Endothelial cell (in vitro differentiated cells): ENCODE measurements around the gene CIDEC. TPM values are rescaled to one million over a fixed set of nuclear protein-coding genes. Genes with fewer than 3 reads are reported as not detected.
"Not testable (repeated sequence)": the region's sequence is repeated elsewhere in the genome, so short reads cannot be mapped to it uniquely, and the experiment has no call there.

ENCODE experiments used
- DNase-seq: peaks from one replicate; pipeline ENCODE4 v3.0.0; 2021; ENCODE audit warnings: low spot score
- H3K27ac Mint-ChIP-seq: one replicate; pipeline ENCODE4 v1.8.0; 2021; ENCODE audit warnings: mixed read lengths, inconsistent platforms; ENCODE audit not compliant: unreplicated experiment
- H3K27me3 Mint-ChIP-seq: one replicate; pipeline ENCODE4 v1.8.0; 2021; ENCODE audit warnings: mild to moderate bottlenecking, moderate library complexity, mixed read lengths, inconsistent platforms; ENCODE audit not compliant: unreplicated experiment
- H3K36me3 Mint-ChIP-seq: one replicate; pipeline ENCODE4 v1.8.0; 2021; ENCODE audit warnings: mild to moderate bottlenecking, low read depth, mixed read lengths, inconsistent platforms; ENCODE audit not compliant: unreplicated experiment
- H3K4me1 Mint-ChIP-seq: one replicate; pipeline ENCODE4 v1.8.0; 2021; ENCODE audit warnings: mild to moderate bottlenecking, mixed read lengths, inconsistent platforms; ENCODE audit not compliant: unreplicated experiment
- H3K4me3 Mint-ChIP-seq: one replicate; pipeline ENCODE4 v1.8.0; 2021; ENCODE audit warnings: mild to moderate bottlenecking, mixed read lengths, inconsistent platforms; ENCODE audit not compliant: unreplicated experiment
- H3K9me3 Mint-ChIP-seq: one replicate; pipeline ENCODE4 v1.8.0; 2021; ENCODE audit warnings: mixed read lengths, inconsistent platforms; ENCODE audit not compliant: unreplicated experiment
- CTCF ChIP-seq: fragments of 200-600 bp; sonication (generic); IDR thresholded peaks from one replicate; pipeline ENCODE4 v1.5.0; 2021; ENCODE audit warnings: antibody characterized with exemption; ENCODE audit not compliant: unreplicated experiment
- total RNA-seq: library from RNA; stranded (reverse); fragmentation: NEBNext Ultra II Directional; extraction: Animal tissue kit (Norgen Biotek cat#: 25700); gene quantifications from one replicate; pipeline ENCODE4 v1.2.1, GENCODE V29; 2021; ENCODE audit not compliant: unreplicated experiment

Gene CIDEC
- total RNA-seq, 1 donor from 2014 or later, result not detected

GRCh38 chr3:9901967-9902366, 21.9 kb upstream of the CIDEC start:
- H3K36me3 Mint-ChIP-seq, result no peaks in the 10 kb centered on the region
- DNase-seq, result no peak
- H3K27me3 Mint-ChIP-seq, result peaks cover 5% of the 10 kb centered on the region
- H3K27ac Mint-ChIP-seq, result no peak overlapping the region
- H3K4me1 Mint-ChIP-seq, result peaks cover 11% of the 10 kb centered on the region
- no peak overlapping the region for H3K4me3 Mint-ChIP-seq
- TF ChIP-seq CTCF, result no peak
- no peaks in the 10 kb centered on the region for H3K9me3 Mint-ChIP-seq

DNA sequence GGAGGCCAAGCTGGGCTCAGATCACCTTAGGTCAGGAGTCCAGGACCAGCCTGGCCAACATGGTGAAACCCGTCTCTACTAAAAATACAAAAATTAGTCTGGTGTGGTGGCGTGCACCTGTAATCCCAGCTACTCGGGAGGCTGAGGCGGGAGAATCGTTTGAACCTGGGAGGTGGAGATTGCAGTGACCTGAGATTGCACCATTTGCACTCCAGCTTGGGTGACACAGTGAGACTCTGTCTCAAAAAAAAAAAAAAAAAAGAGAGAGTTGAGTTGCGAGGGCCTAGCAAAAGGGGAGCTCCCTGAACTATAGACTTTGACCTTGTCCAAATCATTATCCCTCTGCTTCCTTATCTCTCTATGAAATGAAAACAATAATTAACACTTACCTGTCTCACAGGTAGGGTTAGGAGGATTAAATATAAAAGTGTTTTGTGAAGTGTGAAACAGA, 20.9 kb upstream of the CIDEC start:
- not testable (repeated sequence) for H3K36me3 Mint-ChIP-seq, DNase-seq, H3K4me3 Mint-ChIP-seq, H3K27ac Mint-ChIP-seq, H3K27me3 Mint-ChIP-seq, H3K9me3 Mint-ChIP-seq
- H3K4me1 Mint-ChIP-seq, result peaks cover 11% of the 10 kb centered on the region

DNA sequence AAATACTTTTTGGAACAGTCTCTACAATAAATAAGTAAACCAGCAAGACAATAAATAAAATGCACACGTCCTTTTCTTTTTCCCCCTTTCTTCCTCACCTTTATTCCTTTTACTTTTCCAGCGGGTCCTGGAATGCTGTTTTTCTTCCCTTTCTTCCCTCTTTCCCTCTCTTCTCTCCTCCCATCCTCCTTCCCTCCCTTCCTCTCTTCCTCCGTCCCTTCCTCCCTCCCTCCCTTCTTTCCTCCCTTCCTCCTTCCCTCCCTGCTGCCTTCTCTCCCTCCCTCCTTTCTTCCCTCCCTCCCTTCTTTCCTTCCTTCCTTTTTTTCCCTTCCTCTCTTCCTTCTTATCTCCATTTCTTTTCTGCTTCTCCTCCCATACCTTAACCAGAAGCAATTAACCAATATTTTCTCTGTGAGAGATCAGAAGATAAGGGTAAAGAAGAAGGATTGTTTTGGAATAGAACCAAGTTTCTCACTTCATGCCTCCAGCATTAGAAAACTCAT, 19.3 kb upstream of the CIDEC start:
- H3K27me3 Mint-ChIP-seq, result peaks cover 5% of the 10 kb centered on the region
- no peak overlapping the region for H3K4me3 Mint-ChIP-seq
- DNase-seq, result no peak
- H3K9me3 Mint-ChIP-seq, result no peaks in the 10 kb centered on the region
- H3K36me3 Mint-ChIP-seq, result peaks cover 6% of the 10 kb centered on the region
- H3K27ac Mint-ChIP-seq, result no peak overlapping the region
- TF ChIP-seq CTCF, result no peak
- H3K4me1 Mint-ChIP-seq, result peaks cover 9% of the 10 kb centered on the region

GRCh38 chr3:9898467-9899241, 18.6 kb upstream of the CIDEC start:
- H3K27me3 Mint-ChIP-seq, result peaks cover 5% of the 10 kb centered on the region
- no peak overlapping the region for H3K27ac Mint-ChIP-seq
- H3K9me3 Mint-ChIP-seq, result no peaks in the 10 kb centered on the region
- no peak for DNase-seq
- H3K4me3 Mint-ChIP-seq, result no peak overlapping the region
- no peak for TF ChIP-seq CTCF
- H3K4me1 Mint-ChIP-seq, result peaks cover 4% of the 10 kb centered on the region
- H3K36me3 Mint-ChIP-seq, result peaks cover 10% of the 10 kb centered on the region

- peaks cover 5% of the 10 kb centered on the region for H3K27me3 Mint-ChIP-seq
- no peaks in the 10 kb centered on the region for H3K4me1 Mint-ChIP-seq
- H3K36me3 Mint-ChIP-seq, result peaks cover 20% of the 10 kb centered on the region
- H3K4me3 Mint-ChIP-seq, result no peak overlapping the region
- no peaks in the 10 kb centered on the region for H3K9me3 Mint-ChIP-seq
- DNase-seq, result no peak
- H3K27ac Mint-ChIP-seq, result peak overlapping the region; percentile 43
- TF ChIP-seq CTCF, result no peak
These were observed 17.6 kb upstream of the CIDEC start for GRCh38 chr3:9897408-9898372.

DNA sequence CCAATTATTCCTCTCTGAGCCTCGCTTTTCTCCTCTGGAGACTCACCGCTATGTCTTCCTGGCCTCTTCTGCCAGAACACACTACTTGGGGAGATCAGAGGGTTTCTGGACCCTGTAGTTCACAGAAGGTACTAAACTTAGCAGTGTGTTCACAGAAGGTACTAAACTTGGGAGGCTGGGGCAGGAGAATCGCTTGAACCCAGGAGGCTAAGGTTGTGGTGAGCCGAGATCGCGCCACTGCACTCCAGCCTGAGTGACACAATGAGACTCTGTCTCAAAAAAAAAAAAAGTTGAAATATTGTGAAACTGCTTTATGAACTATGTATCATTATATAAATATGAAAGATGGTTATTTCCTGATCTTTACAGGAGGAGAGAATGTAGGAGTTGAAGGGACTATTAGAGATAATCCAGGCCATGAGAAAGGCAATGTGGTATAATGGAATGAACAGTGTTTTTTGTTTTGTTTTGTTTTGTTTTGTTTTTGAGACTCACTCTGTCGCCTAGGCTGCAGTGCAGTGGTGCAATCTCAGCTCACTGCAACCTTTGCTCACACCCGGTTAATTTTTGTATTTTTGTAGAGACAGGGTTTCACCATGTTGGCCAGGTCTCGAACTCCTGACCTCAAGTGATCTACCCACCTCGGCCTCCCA, 16.8 kb upstream of the CIDEC start:
- not testable (repeated sequence) for H3K27ac Mint-ChIP-seq, H3K4me3 Mint-ChIP-seq, H3K4me1 Mint-ChIP-seq, H3K27me3 Mint-ChIP-seq, DNase-seq, H3K9me3 Mint-ChIP-seq
- H3K36me3 Mint-ChIP-seq, result peaks cover 24% of the 10 kb centered on the region

- peaks cover 28% of the 10 kb centered on the region for H3K36me3 Mint-ChIP-seq
- not testable (repeated sequence) for H3K4me1 Mint-ChIP-seq, H3K27me3 Mint-ChIP-seq, H3K27ac Mint-ChIP-seq, H3K9me3 Mint-ChIP-seq, DNase-seq, H3K4me3 Mint-ChIP-seq
These were observed 15.7 kb upstream of the CIDEC start for GRCh38 chr3:9895715-9896114.
